ENCODE measurements around the gene ABCC8. TPM values are rescaled to one million over a fixed set of nuclear protein-coding genes. Genes with fewer than 3 reads are reported as not detected.
A peak's percentile ranks its signal among the peaks of the same experiment; 100 is the strongest.

ABCC8 gene
- total RNA-seq, 4 donors from 2014 or later = under 0.01 TPM; not detected in 3

DNA sequence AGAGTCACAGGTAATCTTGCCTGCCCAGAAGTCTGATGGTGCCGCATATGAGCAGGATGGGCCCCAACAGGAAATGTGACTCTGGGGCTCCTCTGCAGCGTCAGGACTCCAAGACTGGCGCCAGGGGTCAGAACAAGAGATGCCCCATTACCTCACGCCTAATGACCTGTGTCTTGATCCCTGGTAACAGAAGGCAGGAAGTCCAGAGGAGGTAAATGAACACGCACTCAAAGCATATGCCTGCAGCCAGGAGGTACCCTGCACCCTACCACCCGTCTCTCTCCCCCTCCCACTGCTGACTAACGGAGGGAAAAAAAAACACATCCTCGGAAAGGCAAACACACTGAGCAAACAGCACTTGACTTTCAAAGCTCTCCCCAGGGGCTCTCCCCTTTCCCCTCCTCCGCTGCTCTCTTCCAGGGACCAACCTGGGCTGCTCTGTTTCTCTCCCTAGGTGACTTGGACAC is 37.3 kb downstream of the ABCC8 start:
- Histone ChIP-seq H3K4me3 (no peak overlapping the region), H3K36me3 (no peaks in the 10 kb centered on the region), H3K4me1 (no peaks in the 10 kb centered on the region), H3K9me3 (no peaks in the 10 kb centered on the region), H3K27ac (no peak overlapping the region), H3K27me3 (peaks cover 0 to 50% (median 0%) of the 10 kb centered on the region in 4 donors)
- intact Hi-C loops (cut with DNase I) = no loop called here
- DNase-seq = no peak
- 14 to 25% methylated on average over 1 to 6 of the region's 9 CpGs for whole genome bisulfite sequencing, 2 donors
- TF ChIP-seq, protein P1, sequence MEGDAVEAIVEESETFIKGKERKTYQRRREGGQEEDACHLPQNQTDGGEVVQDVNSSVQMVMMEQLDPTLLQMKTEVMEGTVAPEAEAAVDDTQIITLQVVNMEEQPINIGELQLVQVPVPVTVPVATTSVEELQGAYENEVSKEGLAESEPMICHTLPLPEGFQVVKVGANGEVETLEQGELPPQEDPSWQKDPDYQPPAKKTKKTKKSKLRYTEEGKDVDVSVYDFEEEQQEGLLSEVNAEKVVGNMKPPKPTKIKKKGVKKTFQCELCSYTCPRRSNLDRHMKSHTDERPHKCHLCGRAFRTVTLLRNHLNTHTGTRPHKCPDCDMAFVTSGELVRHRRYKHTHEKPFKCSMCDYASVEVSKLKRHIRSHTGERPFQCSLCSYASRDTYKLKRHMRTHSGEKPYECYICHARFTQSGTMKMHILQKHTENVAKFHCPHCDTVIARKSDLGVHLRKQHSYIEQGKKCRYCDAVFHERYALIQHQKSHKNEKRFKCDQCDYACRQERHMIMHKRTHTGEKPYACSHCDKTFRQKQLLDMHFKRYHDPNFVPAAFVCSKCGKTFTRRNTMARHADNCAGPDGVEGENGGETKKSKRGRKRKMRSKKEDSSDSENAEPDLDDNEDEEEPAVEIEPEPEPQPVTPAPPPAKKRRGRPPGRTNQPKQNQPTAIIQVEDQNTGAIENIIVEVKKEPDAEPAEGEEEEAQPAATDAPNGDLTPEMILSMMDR (IDR thresholded peaks at IDR 0.05) = no peak
- no peak for TF ChIP-seq POLR2A (IDR thresholded peaks at IDR 0.05)

DNA sequence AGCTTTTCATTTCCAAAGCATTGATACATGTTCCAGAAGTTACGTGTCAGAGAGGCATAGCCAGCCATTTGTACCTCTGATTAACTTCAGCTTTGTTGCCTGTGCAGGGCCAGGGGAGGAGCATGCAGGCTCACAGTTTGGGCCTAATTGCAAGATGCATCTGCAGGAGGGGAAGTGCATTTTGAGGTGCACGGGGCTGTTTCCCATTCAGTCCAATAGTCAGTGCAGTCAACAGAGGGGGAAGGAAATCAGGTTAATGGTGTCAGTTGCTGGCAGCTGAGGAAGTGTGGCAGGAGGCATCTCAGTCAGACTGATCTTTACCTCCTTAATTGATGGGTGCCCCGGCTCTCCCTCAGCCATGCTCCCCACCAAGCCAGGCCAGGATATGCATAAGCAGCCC is 39.3 kb downstream of the ABCC8 start:
- no peak for TF ChIP-seq POLR2A (IDR thresholded peaks at IDR 0.05)
- TF ChIP-seq, protein P1 (IDR thresholded peaks at IDR 0.05) = no peak
- Histone ChIP-seq H3K9me3 (no peaks in the 10 kb centered on the region), H3K36me3 (no peaks in the 10 kb centered on the region), H3K4me3 (no peak overlapping the region), H3K27me3 (peaks cover 0 to 37% (median 0%) of the 10 kb centered on the region in 4 donors), H3K4me1 (no peaks in the 10 kb centered on the region), H3K27ac (no peak overlapping the region)
- WGBS, 2 donors = 66 to 84% methylated on average over 2 to 3 of the region's 3 CpGs
- no peak for DNase-seq
- intact Hi-C loops (cut with DNase I) = no loop called here

DNA sequence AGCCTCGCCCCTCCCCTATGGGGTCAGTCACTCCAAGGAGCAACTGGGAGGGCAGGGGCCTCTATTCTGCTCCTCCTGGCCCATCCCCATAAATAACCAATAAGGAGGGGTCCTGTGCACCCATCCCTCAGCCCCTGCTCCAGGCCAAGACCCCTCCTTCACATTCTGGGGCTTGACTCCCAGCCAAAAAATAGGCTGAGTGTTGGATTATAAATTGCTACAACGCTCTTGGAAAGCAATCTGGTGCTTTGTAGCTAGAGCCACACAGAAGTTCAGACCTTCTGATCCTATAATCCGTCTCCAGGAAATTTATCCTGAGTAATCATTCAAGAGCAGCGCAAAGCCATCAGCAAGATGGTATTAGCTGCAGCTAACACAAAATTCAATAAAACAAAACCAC is 42.5 kb downstream of the ABCC8 start:
- no peak for TF ChIP-seq POLR2A (IDR thresholded peaks at IDR 0.05)
- TF ChIP-seq, protein P1 (IDR thresholded peaks at IDR 0.05) = no peak
- intact Hi-C loops (cut with DNase I) = no loop called here
- peaks cover 0 to 7% (median 0%) of the 10 kb centered on the region in 4 donors for H3K27me3 ChIP-seq
- no peaks in the 10 kb centered on the region for H3K9me3 ChIP-seq
- H3K36me3 ChIP-seq = no peaks in the 10 kb centered on the region
- 65 to 70% methylated on average over 3 to 4 of the region's 4 CpGs for WGBS, 2 donors
- H3K4me1 ChIP-seq = peaks cover 0 to 5% (median 0%) of the 10 kb centered on the region in 3 donors
- no peak overlapping the region for H3K27ac ChIP-seq
- DNase-seq = no peak
- no peak overlapping the region for H3K4me3 ChIP-seq

DNA sequence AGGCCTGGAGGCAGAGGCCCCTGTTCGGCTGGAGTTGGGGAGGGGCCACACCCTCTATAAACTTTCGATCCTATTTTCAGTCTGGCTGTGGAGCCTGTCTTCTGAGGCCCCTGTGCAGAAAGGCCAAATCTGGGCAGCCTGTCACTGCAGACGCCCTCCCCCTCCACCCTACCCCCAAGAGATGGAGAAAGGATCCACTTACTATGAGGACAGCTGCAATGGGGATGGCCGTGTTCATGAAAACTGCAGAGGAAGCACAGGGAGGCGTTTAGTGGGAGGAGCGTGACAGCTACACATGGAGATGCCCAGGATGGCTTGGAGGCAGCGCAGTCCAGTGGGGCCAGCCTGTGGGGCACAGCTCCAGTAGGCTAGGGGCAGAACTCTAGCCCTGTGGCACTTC is 44.6 kb downstream of the ABCC8 start:
- peaks cover 0 to 5% (median 0%) of the 10 kb centered on the region in 3 donors for H3K4me1 ChIP-seq
- WGBS, 2 donors = 59 to 67% methylated on average over 3 to 6 of the region's 7 CpGs
- TF ChIP-seq, protein P1 (IDR thresholded peaks at IDR 0.05) = no peak
- no peak for TF ChIP-seq POLR2A (IDR thresholded peaks at IDR 0.05)
- DNase-seq = no peak
- intact Hi-C loops (cut with DNase I) = no loop called here
- H3K27me3 ChIP-seq = peaks cover 0 to 10% (median 0%) of the 10 kb centered on the region in 4 donors
- no peaks in the 10 kb centered on the region for H3K36me3 ChIP-seq
- H3K4me3 ChIP-seq = no peak overlapping the region
- H3K27ac ChIP-seq = no peak overlapping the region
- H3K9me3 ChIP-seq = no peaks in the 10 kb centered on the region

DNA sequence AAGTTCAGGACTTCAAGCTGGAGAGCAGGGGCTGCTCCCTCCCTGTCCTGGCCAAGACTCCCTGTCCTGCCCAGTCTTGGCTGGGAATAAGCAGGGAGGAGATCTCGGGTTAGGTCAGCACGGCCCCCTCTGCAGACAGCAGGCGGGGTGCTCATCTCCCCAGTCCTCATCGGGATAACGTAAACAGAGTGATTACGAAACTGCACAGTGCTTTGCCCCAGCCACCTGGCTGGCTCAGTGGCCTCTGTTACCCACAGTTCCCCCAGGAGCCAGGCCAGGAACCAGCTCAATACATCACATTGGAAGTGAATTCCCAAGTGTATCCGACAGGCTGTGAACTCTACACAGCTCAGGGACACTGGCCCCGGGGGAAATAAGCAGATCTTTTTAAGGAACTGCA is 45.5 kb downstream of the ABCC8 start:
- TF ChIP-seq, protein P1 (IDR thresholded peaks at IDR 0.05) = no peak
- TF ChIP-seq POLR2A (IDR thresholded peaks at IDR 0.05) = no peak
- 40 to 48% methylated on average over 1 to 2 of the region's 8 CpGs for WGBS, 2 donors
- Histone ChIP-seq H3K27me3 (peaks cover 0 to 12% (median 0%) of the 10 kb centered on the region in 4 donors), H3K9me3 (no peaks in the 10 kb centered on the region), H3K27ac (peak overlapping the region in 1 of 4 donors; percentile 5), H3K4me1 (peaks cover 0 to 5% (median 0%) of the 10 kb centered on the region in 3 donors), H3K4me3 (no peak overlapping the region), H3K36me3 (no peaks in the 10 kb centered on the region)
- no peak for DNase-seq
- intact Hi-C loops (cut with DNase I) = no loop called here
